SW 1271 (cell line): ENCODE data around the gene ATP2B1.
A peak's percentile ranks its signal among the peaks of the same experiment; 100 is the strongest.

Experiments
- DNase-seq, 2 experiments: peaks; one replicate each; lab custom pipeline; 2025; lab: John Stamatoyannopoulos, UW

ATP2B1 gene

GRCh38 chr12:89589753-89590152 is 118.9 kb downstream of the ATP2B1 start:
- no peak for DNase-seq

GRCh38 chr12:89578499-89578898 is 130.1 kb downstream of the ATP2B1 start:
- DNase-seq = no peak

GRCh38 chr12:89576572-89577220 is 131.9 kb downstream of the ATP2B1 start:
- DNase-seq = no peak

- DNase-seq = no peak
These were observed 133.3 kb downstream of the ATP2B1 start for GRCh38 chr12:89575374-89575773.

- DNase-seq = no peak
These were observed 133.9 kb downstream of the ATP2B1 start for GRCh38 chr12:89574736-89575208.

GRCh38 chr12:89573051-89573810 is 135.4 kb downstream of the ATP2B1 start:
- no peak for DNase-seq

- no peak for DNase-seq
These were observed 137.0 kb downstream of the ATP2B1 start for GRCh38 chr12:89571491-89572195.

- DNase-seq = no peak
These were observed 140.2 kb downstream of the ATP2B1 start for GRCh38 chr12:89568484-89568883.

- no peak for DNase-seq
These were observed 140.9 kb downstream of the ATP2B1 start for GRCh38 chr12:89567691-89568239.

- DNase-seq = no peak
These were observed 142.0 kb downstream of the ATP2B1 start for GRCh38 chr12:89566615-89567014.

GRCh38 chr12:89565002-89565401 is 143.6 kb downstream of the ATP2B1 start:
- DNase-seq = no peak

GRCh38 chr12:89559753-89560152 is 148.9 kb downstream of the ATP2B1 start:
- no peak for DNase-seq

- no peak for DNase-seq
These were observed 151.7 kb downstream of the ATP2B1 start for GRCh38 chr12:89556976-89557375.

- DNase-seq = no peak
These were observed 156.3 kb downstream of the ATP2B1 start for GRCh38 chr12:89552376-89552775.

- DNase-seq = no peak
These were observed 156.9 kb downstream of the ATP2B1 start for GRCh38 chr12:89551747-89552146.

- DNase-seq = no peak
These were observed 161.5 kb downstream of the ATP2B1 start for GRCh38 chr12:89547101-89547500.

- no peak for DNase-seq
These were observed 162.5 kb downstream of the ATP2B1 start for GRCh38 chr12:89546151-89546550.

- DNase-seq = no peak
These were observed 163.9 kb downstream of the ATP2B1 start for GRCh38 chr12:89544681-89545184.

- DNase-seq = no peak
These were observed 164.6 kb downstream of the ATP2B1 start for GRCh38 chr12:89544022-89544421.

GRCh38 chr12:89542912-89543592 is 165.6 kb downstream of the ATP2B1 start:
- peak in 1 of 2 experiments; percentile 73 for DNase-seq

- no peak for DNase-seq
These were observed 166.4 kb downstream of the ATP2B1 start for GRCh38 chr12:89542236-89542635.

GRCh38 chr12:89540586-89540985 is 168.1 kb downstream of the ATP2B1 start:
- no peak for DNase-seq
